Caco-2 (cell line): ENCODE measurements around the gene DSCAML1. TPM values are rescaled to one million over a fixed set of nuclear protein-coding genes. Genes with fewer than 3 reads are reported as not detected.

Experiments
- BruUV-seq: library from RNA; stranded (reverse); fragments of 400-500 nt; replicated peaks from 2 replicates; lab custom pipeline; 2021; lab: Mats Ljungman, UMichigan
- CTCF ChIA-PET: fragments of 300-600 bp; sonication (Branson Sonifier 250); formaldehyde crosslinking; loops from one replicate; lab custom pipeline; 2022; ENCODE audit warnings: antibody characterized with exemption; lab: Charles Lee
- POLR2A ChIA-PET: fragments of 300-600 bp; sonication (Branson Sonifier 250); formaldehyde crosslinking; loops from one replicate; lab custom pipeline; 2022; ENCODE audit warnings: antibody characterized with exemption; lab: Charles Lee
- DNase-seq, 2 experiments: peaks; one replicate each; pipeline versions ENCODE4 v3.0.0 to v3.0.0-alpha.2; 2020 to 2022
- H3K27me3 ChIP-seq: replicated peaks from 2 replicates; pipeline ENCODE4 v1.6.0; 2011; ENCODE audit warnings: low read length; ENCODE audit not compliant: control insufficient read depth, insufficient read depth
- H3K36me3 ChIP-seq: 2 replicates; pipeline ENCODE4 v1.5.1; 2011; ENCODE audit warnings: low read length; ENCODE audit not compliant: control insufficient read depth, insufficient read depth
- H3K4me1 ChIP-seq: fragments of 250-450 bp; sonication (Bioruptor Pico); 2 replicates; pipeline ENCODE4 v1.5.1; 2020; ENCODE audit warnings: mild to moderate bottlenecking
- H3K4me3 ChIP-seq: 2 replicates; pipeline ENCODE4 v1.5.1; 2011; ENCODE audit warnings: low read depth, mild to moderate bottlenecking, control low read depth, low read length
- H3K9me3 ChIP-seq: fragments of 250-450 bp; sonication (Bioruptor Pico); 2 replicates; pipeline ENCODE4 v1.5.1; 2020; ENCODE audit warnings: mild to moderate bottlenecking, moderate library complexity
- H3K27ac Mint-ChIP-seq: one replicate; pipeline ENCODE4 v1.8.0; 2022; ENCODE audit warnings: mixed read lengths; ENCODE audit not compliant: unreplicated experiment
- H3K27me3 Mint-ChIP-seq: one replicate; pipeline ENCODE4 v1.8.0; 2022; ENCODE audit warnings: mixed read lengths; ENCODE audit not compliant: insufficient read depth, unreplicated experiment
- H3K36me3 Mint-ChIP-seq: one replicate; pipeline ENCODE4 v1.8.0; 2022; ENCODE audit warnings: mild to moderate bottlenecking, mixed read lengths; ENCODE audit not compliant: insufficient read depth, unreplicated experiment
- H3K4me1 Mint-ChIP-seq: one replicate; pipeline ENCODE4 v1.8.0; 2022; ENCODE audit warnings: low read depth, mixed read lengths; ENCODE audit not compliant: unreplicated experiment
- H3K4me3 Mint-ChIP-seq: one replicate; pipeline ENCODE4 v1.8.0; 2022; ENCODE audit warnings: mild to moderate bottlenecking, moderate library complexity, mixed read lengths; ENCODE audit not compliant: unreplicated experiment
- H3K9me3 Mint-ChIP-seq: one replicate; pipeline ENCODE4 v1.8.0; 2022; ENCODE audit warnings: mixed read lengths; ENCODE audit not compliant: unreplicated experiment
- CTCF ChIP-seq, 2 experiments: fragments of 200-600 bp in 1 of 2; IDR thresholded peaks; 1 replicate in 1 of 2; 2 replicates in 1 of 2; pipeline versions ENCODE4 v1.5.1 to v1.8.0; 2011 to 2022; ENCODE audit warnings: antibody characterized with exemption in 1 of 2, control low read depth in 1 of 2, inconsistent platforms in 1 of 2, low read depth in 1 of 2, low read length in 1 of 2, mild to moderate bottlenecking in 1 of 2, moderate library complexity in 1 of 2; ENCODE audit not compliant: insufficient read depth in 1 of 2, severe bottlenecking in 1 of 2, unreplicated experiment in 1 of 2
- intact Hi-C: fragments of 100-400 bp; cut with micrococcal nuclease; formaldehyde crosslinking; loops from one replicate; pipeline ENCODE4 v1.10.0; 2022; ENCODE audit not compliant: unreplicated experiment
- total RNA-seq: library from RNA; stranded (reverse); gene quantifications from 2 replicates; pipeline ENCODE4 v1.2.3, GENCODE V29; 2022

Gene DSCAML1
- total RNA-seq, 1 experiment from 2014 or later, result not detected

- no TSS peak for BruUV-seq
These were observed 163.7 kb downstream of the DSCAML1 start for GRCh38 chr11:117633186-117633754.

GRCh38 chr11:117632306-117632705 is 164.7 kb downstream of the DSCAML1 start:
- peaks cover 7% of the 10 kb centered on the region; the same call in 1 of the 2 replicates for H3K27me3 ChIP-seq
- Mint-ChIP-seq H3K36me3 (no peaks in the 10 kb centered on the region), H3K27me3 (peaks cover 17% of the 10 kb centered on the region), H3K4me3 (no peak overlapping the region), H3K27ac (no peak overlapping the region), H3K4me1 (no peaks in the 10 kb centered on the region), H3K9me3 (no peaks in the 10 kb centered on the region)
- no peak for DNase-seq
- no peak overlapping the region for H3K4me3 ChIP-seq
- ChIA-PET CTCF (interaction anchor here (1.0 to 2.1 kb wide), 2 partner anchors 11 to 206 kb away, joined by 4 to 17 read pairs; no protein-coding TSS in a partner anchor), POLR2A (no interaction called here)
- BruUV-seq, result no TSS peak
- TF ChIP-seq CTCF (IDR thresholded peaks at IDR 0.05; ENCODE audit: insufficient read depth in 1 of 2, low read depth in 1 of 2, low read length in 1 of 2, severe bottlenecking in 1 of 2, unreplicated experiment in 1 of 2), result no peak
- no peaks in the 10 kb centered on the region for H3K36me3 ChIP-seq
- H3K9me3 ChIP-seq, result no peaks in the 10 kb centered on the region
- intact Hi-C loops, result no loop called here
- no peaks in the 10 kb centered on the region for H3K4me1 ChIP-seq

More at GRCh38 chr11:117633186-117633754, 163.7 kb downstream of the DSCAML1 start:
- intact Hi-C loops, result no loop called here
- no peaks in the 10 kb centered on the region for H3K4me1 ChIP-seq
- H3K36me3 ChIP-seq, result no peaks in the 10 kb centered on the region
- DNase-seq, result no peak
- Mint-ChIP-seq H3K27me3 (peaks cover 10% of the 10 kb centered on the region), H3K4me1 (no peaks in the 10 kb centered on the region), H3K36me3 (no peaks in the 10 kb centered on the region), H3K9me3 (no peaks in the 10 kb centered on the region), H3K4me3 (no peak overlapping the region), H3K27ac (no peak overlapping the region)
- peaks cover 7% of the 10 kb centered on the region; the same call in 1 of the 2 replicates for H3K27me3 ChIP-seq
- H3K4me3 ChIP-seq, result no peak overlapping the region
- ChIA-PET CTCF (interaction anchor here (1.0 kb wide), 1 partner anchor 12 kb away, joined by 4 read pairs; no protein-coding TSS in a partner anchor), POLR2A (no interaction called here)
- no peaks in the 10 kb centered on the region for H3K9me3 ChIP-seq
- TF ChIP-seq CTCF (IDR thresholded peaks at IDR 0.05; ENCODE audit: insufficient read depth in 1 of 2, low read depth in 1 of 2, low read length in 1 of 2, severe bottlenecking in 1 of 2, unreplicated experiment in 1 of 2), result no peak

- Histone ChIP-seq H3K27me3 (peaks cover 6% of the 10 kb centered on the region; the same call in 1 of the 2 replicates), H3K9me3 (no peaks in the 10 kb centered on the region), H3K4me1 (no peaks in the 10 kb centered on the region), H3K36me3 (no peaks in the 10 kb centered on the region), H3K4me3 (no peak overlapping the region)
- Mint-ChIP-seq H3K4me3 (no peak overlapping the region), H3K27me3 (peaks cover 19% of the 10 kb centered on the region), H3K27ac (no peak overlapping the region), H3K36me3 (no peaks in the 10 kb centered on the region), H3K4me1 (no peaks in the 10 kb centered on the region), H3K9me3 (no peaks in the 10 kb centered on the region)
- CTCF ChIA-PET, result interaction anchor here (0.7 to 2.1 kb wide), 4 partner anchors 50 to 205 kb away, joined by 3 to 17 read pairs (median 3); no protein-coding TSS in a partner anchor
- intact Hi-C loops, result no loop called here
- POLR2A ChIA-PET, result no interaction called here
- BruUV-seq, result no TSS peak
- no peak for TF ChIP-seq CTCF (IDR thresholded peaks at IDR 0.05; ENCODE audit: insufficient read depth in 1 of 2, low read depth in 1 of 2, low read length in 1 of 2, severe bottlenecking in 1 of 2, unreplicated experiment in 1 of 2)
- no peak for DNase-seq
These were observed 165.5 kb downstream of the DSCAML1 start for GRCh38 chr11:117631336-117632140.
